ENCODE measurements around the gene LIN52.

DNA sequence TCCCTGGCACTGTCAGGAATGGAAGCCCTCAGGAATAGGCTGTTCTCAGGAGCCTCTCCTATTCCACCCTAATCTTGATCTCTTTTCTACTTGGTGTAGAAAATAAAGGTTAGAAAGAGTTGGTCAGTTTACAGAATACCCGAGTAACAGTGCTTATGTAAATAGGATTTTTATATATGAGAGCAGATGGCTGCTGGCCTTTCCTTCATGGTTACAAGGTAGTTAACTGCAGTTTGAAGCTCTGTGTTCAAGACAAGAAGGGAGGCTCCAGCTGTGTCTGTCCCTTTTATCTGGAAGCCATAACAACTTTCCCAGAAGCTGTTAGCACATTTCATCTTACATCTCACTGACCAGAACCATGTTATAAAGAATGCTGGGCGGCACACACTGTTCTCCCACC lies 42.5 kb upstream of the LIN52 start:
- TF ChIP-seq, protein P1, sequence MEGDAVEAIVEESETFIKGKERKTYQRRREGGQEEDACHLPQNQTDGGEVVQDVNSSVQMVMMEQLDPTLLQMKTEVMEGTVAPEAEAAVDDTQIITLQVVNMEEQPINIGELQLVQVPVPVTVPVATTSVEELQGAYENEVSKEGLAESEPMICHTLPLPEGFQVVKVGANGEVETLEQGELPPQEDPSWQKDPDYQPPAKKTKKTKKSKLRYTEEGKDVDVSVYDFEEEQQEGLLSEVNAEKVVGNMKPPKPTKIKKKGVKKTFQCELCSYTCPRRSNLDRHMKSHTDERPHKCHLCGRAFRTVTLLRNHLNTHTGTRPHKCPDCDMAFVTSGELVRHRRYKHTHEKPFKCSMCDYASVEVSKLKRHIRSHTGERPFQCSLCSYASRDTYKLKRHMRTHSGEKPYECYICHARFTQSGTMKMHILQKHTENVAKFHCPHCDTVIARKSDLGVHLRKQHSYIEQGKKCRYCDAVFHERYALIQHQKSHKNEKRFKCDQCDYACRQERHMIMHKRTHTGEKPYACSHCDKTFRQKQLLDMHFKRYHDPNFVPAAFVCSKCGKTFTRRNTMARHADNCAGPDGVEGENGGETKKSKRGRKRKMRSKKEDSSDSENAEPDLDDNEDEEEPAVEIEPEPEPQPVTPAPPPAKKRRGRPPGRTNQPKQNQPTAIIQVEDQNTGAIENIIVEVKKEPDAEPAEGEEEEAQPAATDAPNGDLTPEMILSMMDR (IDR thresholded peaks at IDR 0.05): no peak
- no peak for TF ChIP-seq POLR2A (IDR thresholded peaks at IDR 0.05)
- no peak for TF ChIP-seq POLR2AphosphoS5 (IDR thresholded peaks at IDR 0.05)

Data from breast epithelium (tissue), 3 donors.